ENCODE measurements around the gene EPB41L5.

EPB41L5 gene

GRCh38 chr2:120179396-120179795 is 166.5 kb downstream of the EPB41L5 start:
- no peak overlapping the region for H3K4me3 ChIP-seq (replicated peaks; ENCODE audit: insufficient read depth, low read length)
- no peak for DNase-seq (ENCODE audit: low read depth in 1 of 2, low spot score in 1 of 2)
- H3K27me3 ChIP-seq (ENCODE audit: insufficient read depth, poor library complexity, severe bottlenecking) = no peaks in the 10 kb centered on the region
- H3K27ac ChIP-seq (replicated peaks) = no peak overlapping the region
- TF ChIP-seq SPI1 (IDR thresholded peaks at IDR 0.05; ENCODE audit: borderline replicate concordance, low read depth) = no peak
- TF ChIP-seq POLR2AphosphoS5 (IDR thresholded peaks at IDR 0.05; ENCODE audit: low read depth) = no peak
- no peak for TF ChIP-seq REST (IDR thresholded peaks at IDR 0.05; ENCODE audit: insufficient replicate concordance, low read depth)
- TF ChIP-seq CTCF (IDR thresholded peaks at IDR 0.05; ENCODE audit: insufficient read depth, low read length) = no peak
- TF ChIP-seq GABPA (IDR thresholded peaks at IDR 0.05; ENCODE audit: low read depth) = no peak

- TF ChIP-seq CTCF (IDR thresholded peaks at IDR 0.05; ENCODE audit: insufficient read depth, low read length) (no peak), POLR2AphosphoS5 (IDR thresholded peaks at IDR 0.05; ENCODE audit: low read depth) (no peak), SPI1 (IDR thresholded peaks at IDR 0.05; ENCODE audit: borderline replicate concordance, low read depth) (no peak), GABPA (IDR thresholded peaks at IDR 0.05; ENCODE audit: low read depth) (no peak), REST (IDR thresholded peaks at IDR 0.05; ENCODE audit: insufficient replicate concordance, low read depth) (no peak)
- Histone ChIP-seq H3K27me3 (ENCODE audit: insufficient read depth, poor library complexity, severe bottlenecking) (no peaks in the 10 kb centered on the region), H3K4me3 (replicated peaks; ENCODE audit: insufficient read depth, low read length) (no peak overlapping the region), H3K27ac (replicated peaks) (no peak overlapping the region)
- no peak for DNase-seq (ENCODE audit: low read depth in 1 of 2, low spot score in 1 of 2)
Observed at GRCh38 chr2:120180066-120180465, 167.2 kb downstream of the EPB41L5 start.

GRCh38 chr2:120182019-120182560 is 169.2 kb downstream of the EPB41L5 start:
- H3K27ac ChIP-seq (replicated peaks) = no peak overlapping the region
- H3K27me3 ChIP-seq (ENCODE audit: insufficient read depth, poor library complexity, severe bottlenecking) = no peaks in the 10 kb centered on the region
- TF ChIP-seq SPI1 (IDR thresholded peaks at IDR 0.05; ENCODE audit: borderline replicate concordance, low read depth) (no peak), POLR2AphosphoS5 (IDR thresholded peaks at IDR 0.05; ENCODE audit: low read depth) (no peak), CTCF (IDR thresholded peaks at IDR 0.05; ENCODE audit: insufficient read depth, low read length) (no peak), REST (IDR thresholded peaks at IDR 0.05; ENCODE audit: insufficient replicate concordance, low read depth) (no peak), GABPA (IDR thresholded peaks at IDR 0.05; ENCODE audit: low read depth) (no peak)
- no peak overlapping the region for H3K4me3 ChIP-seq (replicated peaks; ENCODE audit: insufficient read depth, low read length)
- DNase-seq (ENCODE audit: low read depth in 1 of 2, low spot score in 1 of 2) = no peak
